ENCODE data around the gene CCDC81. TPM values are rescaled to one million over a fixed set of nuclear protein-coding genes. Genes with fewer than 3 reads are reported as not detected.

CCDC81 gene
- total RNA-seq, 2 experiments from 2014 or later, result 0.27 to 0.47 TPM

DNA sequence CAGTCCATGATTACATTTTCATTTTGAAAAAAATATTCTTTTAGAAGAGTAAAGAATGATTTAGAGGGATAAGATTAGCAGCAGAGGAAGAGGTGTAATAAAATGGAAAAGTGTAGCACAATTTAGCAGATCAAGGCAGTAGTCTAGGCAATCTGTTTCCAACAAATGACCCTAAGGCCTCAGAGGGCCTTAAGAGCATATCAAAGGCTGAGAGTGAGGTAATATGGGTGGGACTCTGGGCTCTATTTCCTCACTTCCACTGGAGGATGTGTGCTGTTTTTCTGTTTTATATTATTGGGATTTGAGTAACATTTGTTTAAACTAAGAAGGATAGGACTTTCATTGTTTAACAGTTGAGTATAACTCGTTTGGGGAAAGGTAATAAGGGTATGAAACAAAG, 28.8 kb downstream of the CCDC81 start:
- intact Hi-C loops (cut with DNase I, micrococcal nuclease), result no loop called here
- no peak overlapping the region for H3K4me3 Mint-ChIP-seq
- POLR2A ChIA-PET, result no interaction called here

DNA sequence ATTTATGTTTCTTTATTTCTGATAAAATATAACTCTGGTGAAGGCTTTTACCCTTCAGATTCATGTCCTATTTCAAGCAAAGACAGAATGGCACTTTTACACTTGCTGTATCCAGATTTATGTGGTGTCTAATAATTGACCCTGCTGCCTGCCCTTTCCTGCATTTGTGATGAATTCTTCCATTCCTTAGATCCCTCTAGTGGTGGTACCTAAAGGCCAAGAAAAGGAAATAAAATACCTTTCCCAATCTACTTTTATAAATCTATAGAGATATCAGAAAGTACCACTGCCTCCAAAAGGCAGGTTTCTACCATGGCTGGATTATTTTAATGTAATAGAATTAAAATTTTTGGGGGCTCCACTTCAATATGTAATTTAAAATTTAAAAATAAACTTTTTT, 34.2 kb downstream of the CCDC81 start:
- Mint-ChIP-seq H3K9me3 (no peaks in the 10 kb centered on the region), H3K4me1 (ENCODE audit: low read depth) (no peaks in the 10 kb centered on the region), H3K4me3 (no peak overlapping the region), H3K27me3 (no peaks in the 10 kb centered on the region), H3K36me3 (ENCODE audit: low read depth) (no peaks in the 10 kb centered on the region), H3K27ac (no peak overlapping the region)
- Histone ChIP-seq H3K9me3 (ENCODE audit: control insufficient read depth in 1 of 2, insufficient read depth in 1 of 2, low read length in 2 of 2) (no peaks in the 10 kb centered on the region), H3K27me3 (ENCODE audit: control insufficient read depth in 1 of 2, insufficient read depth in 2 of 2, low read length in 2 of 2) (no peaks in the 10 kb centered on the region), H3K4me1 (ENCODE audit: insufficient read depth, low read length) (no peaks in the 10 kb centered on the region), H3K36me3 (ENCODE audit: insufficient read depth, low read length) (no peaks in the 10 kb centered on the region), H3K27ac (ENCODE audit: low read depth in 1 of 2, low read length in 2 of 2) (no peak overlapping the region), H3K4me3 (ENCODE audit: low read length) (no peak overlapping the region)
- ChIA-PET CTCF (no interaction called here), POLR2A (no interaction called here)
- ATAC-seq (ENCODE audit: poor library complexity) (no peak), DNase-seq (no peak)
- intact Hi-C loops (cut with DNase I, micrococcal nuclease), result no loop called here
- TF ChIP-seq, protein P1, sequence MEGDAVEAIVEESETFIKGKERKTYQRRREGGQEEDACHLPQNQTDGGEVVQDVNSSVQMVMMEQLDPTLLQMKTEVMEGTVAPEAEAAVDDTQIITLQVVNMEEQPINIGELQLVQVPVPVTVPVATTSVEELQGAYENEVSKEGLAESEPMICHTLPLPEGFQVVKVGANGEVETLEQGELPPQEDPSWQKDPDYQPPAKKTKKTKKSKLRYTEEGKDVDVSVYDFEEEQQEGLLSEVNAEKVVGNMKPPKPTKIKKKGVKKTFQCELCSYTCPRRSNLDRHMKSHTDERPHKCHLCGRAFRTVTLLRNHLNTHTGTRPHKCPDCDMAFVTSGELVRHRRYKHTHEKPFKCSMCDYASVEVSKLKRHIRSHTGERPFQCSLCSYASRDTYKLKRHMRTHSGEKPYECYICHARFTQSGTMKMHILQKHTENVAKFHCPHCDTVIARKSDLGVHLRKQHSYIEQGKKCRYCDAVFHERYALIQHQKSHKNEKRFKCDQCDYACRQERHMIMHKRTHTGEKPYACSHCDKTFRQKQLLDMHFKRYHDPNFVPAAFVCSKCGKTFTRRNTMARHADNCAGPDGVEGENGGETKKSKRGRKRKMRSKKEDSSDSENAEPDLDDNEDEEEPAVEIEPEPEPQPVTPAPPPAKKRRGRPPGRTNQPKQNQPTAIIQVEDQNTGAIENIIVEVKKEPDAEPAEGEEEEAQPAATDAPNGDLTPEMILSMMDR (IDR thresholded peaks at IDR 0.05), result no peak

More for the DNA sequence above, 28.8 kb downstream of the CCDC81 start:
- Histone ChIP-seq H3K9me3 (ENCODE audit: control insufficient read depth in 1 of 2, insufficient read depth in 1 of 2, low read length in 2 of 2) (no peaks in the 10 kb centered on the region), H3K4me1 (ENCODE audit: insufficient read depth, low read length) (no peaks in the 10 kb centered on the region), H3K36me3 (ENCODE audit: insufficient read depth, low read length) (no peaks in the 10 kb centered on the region), H3K27ac (ENCODE audit: low read depth in 1 of 2, low read length in 2 of 2) (no peak overlapping the region), H3K27me3 (ENCODE audit: control insufficient read depth in 1 of 2, insufficient read depth in 2 of 2, low read length in 2 of 2) (no peaks in the 10 kb centered on the region), H3K4me3 (ENCODE audit: low read length) (no peak overlapping the region)
- CTCF ChIA-PET, result no interaction called here
- Mint-ChIP-seq H3K27me3 (no peaks in the 10 kb centered on the region), H3K9me3 (no peaks in the 10 kb centered on the region), H3K36me3 (ENCODE audit: low read depth) (no peaks in the 10 kb centered on the region), H3K4me1 (ENCODE audit: low read depth) (no peaks in the 10 kb centered on the region), H3K27ac (no peak overlapping the region)
- ATAC-seq (ENCODE audit: poor library complexity), result no peak
- no peak for DNase-seq
- TF ChIP-seq, protein P1 (IDR thresholded peaks at IDR 0.05), result no peak

DNA sequence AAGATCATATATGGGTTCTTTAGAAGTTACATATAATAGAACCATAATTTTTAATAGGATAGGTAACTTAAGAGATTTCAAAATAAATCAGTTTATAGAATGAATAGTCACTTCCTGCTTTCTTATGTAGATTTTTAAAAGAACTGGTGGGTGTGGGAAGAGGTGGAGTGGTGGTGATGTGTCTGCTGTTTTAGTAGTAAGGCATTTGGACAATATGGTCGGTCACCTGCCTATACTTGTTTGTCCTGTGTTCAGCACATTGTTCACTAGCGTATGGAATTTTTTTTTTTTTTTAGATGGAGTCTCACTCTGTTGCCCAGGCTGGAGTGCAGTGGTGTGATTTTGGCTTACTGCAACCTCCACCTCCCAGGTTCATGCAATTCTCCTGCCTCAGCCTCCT, 39.3 kb downstream of the CCDC81 start:
- Mint-ChIP-seq H3K9me3 (no peaks in the 10 kb centered on the region), H3K4me1 (ENCODE audit: low read depth) (no peaks in the 10 kb centered on the region), H3K27ac (no peak overlapping the region), H3K27me3 (no peaks in the 10 kb centered on the region), H3K36me3 (ENCODE audit: low read depth) (no peaks in the 10 kb centered on the region), H3K4me3 (no peak overlapping the region)
- POLR2A ChIA-PET, result no interaction called here
- TF ChIP-seq, protein P1 (IDR thresholded peaks at IDR 0.05), result no peak
- ATAC-seq (ENCODE audit: poor library complexity) (no peak), DNase-seq (no peak)
- CTCF ChIA-PET, result no interaction called here
- intact Hi-C loops (cut with DNase I, micrococcal nuclease), result no loop called here
- no peaks in the 10 kb centered on the region for H3K4me1 ChIP-seq (ENCODE audit: insufficient read depth, low read length)
- H3K4me3 ChIP-seq (ENCODE audit: low read length), result no peak overlapping the region
- H3K27me3 ChIP-seq (ENCODE audit: control insufficient read depth in 1 of 2, insufficient read depth in 2 of 2, low read length in 2 of 2), result no peaks in the 10 kb centered on the region
- H3K9me3 ChIP-seq (ENCODE audit: control insufficient read depth in 1 of 2, insufficient read depth in 1 of 2, low read length in 2 of 2), result no peaks in the 10 kb centered on the region
- H3K36me3 ChIP-seq (ENCODE audit: insufficient read depth, low read length), result no peaks in the 10 kb centered on the region
- H3K27ac ChIP-seq (ENCODE audit: low read depth in 1 of 2, low read length in 2 of 2), result no peak overlapping the region
